GM19467 (cell line): ENCODE results near the gene SBK3.
"Not testable (repeated sequence)": the region's sequence is repeated elsewhere in the genome, so short reads cannot be mapped to it uniquely, and the experiment has no call there.

Experiments used
- ATAC-seq: cut with Tn5 transposase; IDR thresholded peaks from one replicate; pipeline ENCODE4 v1.9.1; 2021; ENCODE audit warnings: mild to moderate bottlenecking, moderate library complexity; ENCODE audit not compliant: unreplicated experiment

Gene SBK3

DNA sequence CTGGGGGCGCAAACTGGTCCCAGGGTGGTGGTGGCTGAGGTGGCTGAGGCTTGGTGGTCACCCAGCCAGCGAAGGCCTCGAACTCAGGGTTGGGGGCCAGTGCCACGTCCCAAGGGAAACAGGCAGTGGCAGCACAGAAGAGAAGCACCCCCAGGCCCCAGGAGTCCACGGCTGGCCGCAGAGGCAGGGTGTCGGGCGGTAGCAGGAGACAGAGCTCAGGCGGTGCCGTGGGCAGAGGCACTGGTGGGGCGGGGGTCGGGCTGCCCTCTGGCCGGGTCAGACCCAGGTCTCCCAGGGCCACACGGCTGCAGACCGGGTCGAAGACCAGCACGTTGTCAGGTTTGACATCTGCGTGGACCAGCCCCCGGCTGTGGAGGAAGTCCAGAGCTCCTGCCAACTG, 4.3 kb downstream of the SBK3 start:
- no peak for ATAC-seq

DNA sequence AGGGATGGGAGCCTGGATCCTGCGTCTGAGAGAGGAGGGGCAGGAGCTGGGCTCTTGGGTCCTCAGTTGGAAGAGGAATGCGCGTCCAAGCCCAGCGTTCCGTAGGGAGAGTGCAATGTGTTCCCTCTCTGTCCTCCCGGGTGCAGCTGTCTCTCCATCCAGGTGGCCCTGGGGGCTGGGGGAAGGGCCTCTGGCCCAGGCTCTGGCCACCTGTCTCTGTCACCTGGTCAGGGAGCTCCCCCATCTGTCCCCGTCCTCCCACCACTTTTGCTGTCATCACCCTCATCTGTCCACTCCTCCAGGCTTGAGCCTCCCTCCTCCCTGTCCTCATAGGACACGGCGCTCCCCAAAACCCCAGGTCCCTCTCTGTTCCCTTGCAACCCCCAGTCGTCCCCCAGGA, 4.7 kb downstream of the SBK3 start:
- ATAC-seq = no peak

DNA sequence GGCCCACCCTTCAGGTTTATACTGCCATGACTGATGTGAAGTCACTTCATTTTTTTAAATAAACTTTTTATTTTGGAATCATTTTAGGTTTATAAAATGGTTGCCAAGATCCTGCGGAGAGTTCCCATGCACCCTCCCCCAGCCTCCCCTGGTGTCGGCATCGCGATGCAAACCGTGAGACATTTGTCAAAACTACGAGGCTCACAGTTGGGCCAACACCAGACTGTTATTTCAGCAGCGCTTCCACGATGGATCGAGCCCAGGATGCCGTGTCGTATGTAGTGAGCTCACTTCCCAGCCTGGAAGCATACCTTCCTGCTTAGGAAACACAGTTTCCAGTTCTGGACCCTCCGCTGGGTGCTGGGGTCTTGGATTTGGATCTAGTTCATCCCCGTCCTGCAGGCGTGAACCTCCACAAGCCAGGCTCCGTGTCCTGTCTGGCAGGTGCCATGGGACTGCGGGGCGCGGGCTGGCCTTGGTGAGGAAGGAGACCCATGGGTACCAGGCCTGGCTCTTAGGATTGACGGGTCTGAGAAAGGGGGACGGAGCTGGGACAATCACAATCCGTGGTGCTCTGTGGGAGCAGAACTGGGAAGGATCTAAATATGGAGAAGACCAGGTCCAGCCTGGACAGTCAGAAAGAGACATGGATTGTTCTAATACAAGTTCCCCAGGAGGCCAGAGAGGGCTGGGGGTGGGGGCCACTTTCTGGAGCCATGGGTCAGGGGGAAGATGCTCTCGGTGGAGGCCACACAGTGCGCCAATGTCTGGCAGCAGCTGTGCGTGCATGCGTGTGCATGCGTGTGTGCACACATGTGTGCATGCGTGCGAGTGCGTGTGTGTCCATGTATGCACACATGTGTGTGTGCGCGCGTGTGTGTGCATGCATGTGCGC, 6.0 kb downstream of the SBK3 start:
- ATAC-seq = no peak

GRCh38 chr19:55538132-55538531, 7.2 kb downstream of the SBK3 start:
- no peak for ATAC-seq

DNA sequence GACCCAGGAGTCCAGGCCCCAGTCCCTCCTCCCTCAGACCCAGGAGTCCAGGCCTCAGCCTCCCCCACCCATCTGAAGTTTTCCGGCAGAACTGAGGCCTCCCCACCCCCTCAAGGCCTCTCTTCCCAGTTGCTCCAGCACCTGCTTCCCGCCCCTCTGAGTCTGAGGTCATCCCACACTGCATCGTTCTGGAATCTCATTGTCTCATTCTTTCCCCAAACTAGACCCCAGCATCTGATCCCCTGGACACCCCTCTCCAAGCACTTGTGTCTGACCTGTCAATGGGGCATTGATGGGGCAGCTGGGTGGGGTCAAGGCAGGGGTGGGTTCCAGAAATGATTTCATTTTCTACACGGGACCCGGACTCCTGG, 7.6 kb downstream of the SBK3 start:
- no peak for ATAC-seq

DNA sequence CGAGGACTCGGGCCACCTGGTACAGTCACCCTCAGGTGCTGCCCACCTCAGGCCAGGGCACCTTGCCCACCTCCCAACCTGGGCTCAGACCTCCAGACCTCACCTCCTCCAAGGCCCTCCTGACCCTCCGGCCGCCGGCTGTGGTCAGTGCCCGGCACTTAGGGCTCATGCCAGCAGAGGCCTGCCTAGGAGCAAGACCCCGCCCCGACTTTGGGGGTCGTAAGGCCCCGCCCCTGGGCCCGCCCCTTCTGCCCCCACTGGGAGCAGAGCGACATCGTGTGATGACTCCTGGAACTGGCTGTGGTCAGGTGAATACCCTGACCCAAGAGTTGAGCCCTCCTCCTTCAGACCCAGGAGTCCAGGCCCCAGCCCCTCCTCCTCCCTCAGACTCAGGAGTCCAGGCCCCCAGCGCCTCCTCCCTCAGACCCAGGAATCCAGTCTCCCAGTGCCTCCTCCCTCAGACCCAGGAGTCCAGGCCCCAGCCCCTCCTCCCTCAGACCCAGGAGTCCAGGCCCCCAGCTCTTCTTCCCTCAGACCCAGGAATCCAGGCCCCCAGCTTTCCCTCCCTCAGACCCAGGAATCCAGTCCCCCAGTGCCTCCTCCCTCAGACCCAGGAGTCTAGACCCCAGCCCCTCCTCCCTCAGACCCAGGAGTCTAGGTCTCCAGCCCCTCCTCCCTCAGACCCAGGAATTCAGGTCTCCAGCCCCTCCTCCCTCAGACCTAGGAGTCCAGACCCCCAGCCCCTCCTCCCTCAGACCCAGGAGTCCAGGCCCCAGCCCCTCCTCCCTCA, 8.2 kb downstream of the SBK3 start, which contains the start of gene SBK2:
SBK2 (minus strand) TSS at position 183 of the 790 bp plus-strand sequence. CDS start 839 bp downstream, outside the sequence.
- no peak for ATAC-seq

GRCh38 chr19:55536366-55536765, 9.0 kb downstream of the SBK3 start:
- no peak for ATAC-seq

GRCh38 chr19:55535965-55536350, 9.4 kb downstream of the SBK3 start:
- no peak for ATAC-seq

DNA sequence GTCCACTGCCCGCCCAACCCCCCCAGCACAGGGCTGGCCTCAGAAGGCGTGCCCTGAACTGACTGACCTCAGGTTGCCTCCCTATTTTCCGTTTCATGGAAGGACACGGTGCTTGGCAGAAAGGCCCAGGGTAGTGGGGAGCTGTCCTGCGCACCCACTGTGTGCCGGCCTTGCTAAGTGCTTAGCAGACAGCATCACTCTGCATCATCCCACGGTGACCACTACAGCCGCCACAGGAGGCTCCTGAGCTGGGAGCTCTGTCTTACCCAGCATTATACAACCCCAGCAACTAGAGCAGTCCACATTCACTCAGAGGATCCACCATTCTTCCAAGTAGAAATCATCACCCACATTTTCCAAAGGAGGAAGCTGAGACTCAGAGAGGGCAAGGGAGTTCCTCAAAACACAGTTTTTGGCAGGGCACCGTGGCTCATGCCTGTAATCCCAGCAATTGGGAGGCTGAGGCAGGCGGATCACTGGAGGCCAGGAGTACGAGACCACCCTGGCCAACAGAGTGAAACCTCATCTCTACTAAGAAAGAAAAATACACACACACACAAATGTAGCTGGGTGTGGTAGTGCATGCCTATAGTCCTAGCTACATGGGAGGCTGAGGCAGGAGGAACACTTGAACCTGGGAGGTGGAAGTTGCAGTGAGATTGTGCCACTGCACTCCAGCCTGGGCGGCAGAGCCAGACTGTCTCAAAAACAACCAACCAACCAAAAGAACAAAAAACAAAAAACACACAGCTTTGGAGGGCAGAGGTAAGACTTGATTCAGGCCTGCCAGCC, 10.0 kb downstream of the SBK3 start:
- ATAC-seq = no peak

GRCh38 chr19:55534280-55534679, 11.1 kb downstream of the SBK3 start:
- not testable (repeated sequence) for ATAC-seq

DNA sequence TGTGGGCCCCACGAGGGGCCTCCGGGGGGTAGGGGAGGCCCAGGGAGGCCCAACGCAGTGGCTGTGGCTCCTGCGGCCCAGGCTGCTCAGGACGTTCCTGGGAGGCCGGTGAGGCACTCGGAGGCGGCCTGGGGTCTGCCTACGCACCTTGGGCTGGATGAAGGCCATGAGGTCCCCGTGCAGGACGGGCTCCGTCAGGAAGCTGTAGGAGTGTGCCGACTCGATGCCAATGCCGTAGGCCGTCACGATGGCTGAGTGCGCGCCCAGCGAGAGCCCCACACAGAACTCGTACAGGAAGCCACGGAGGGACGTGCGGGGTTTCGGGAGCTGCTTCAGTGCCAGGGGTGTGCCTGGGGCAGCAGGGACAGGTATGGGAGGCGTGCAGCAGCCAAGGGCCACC, 14.3 kb downstream of the SBK3 start:
- no peak for ATAC-seq

DNA sequence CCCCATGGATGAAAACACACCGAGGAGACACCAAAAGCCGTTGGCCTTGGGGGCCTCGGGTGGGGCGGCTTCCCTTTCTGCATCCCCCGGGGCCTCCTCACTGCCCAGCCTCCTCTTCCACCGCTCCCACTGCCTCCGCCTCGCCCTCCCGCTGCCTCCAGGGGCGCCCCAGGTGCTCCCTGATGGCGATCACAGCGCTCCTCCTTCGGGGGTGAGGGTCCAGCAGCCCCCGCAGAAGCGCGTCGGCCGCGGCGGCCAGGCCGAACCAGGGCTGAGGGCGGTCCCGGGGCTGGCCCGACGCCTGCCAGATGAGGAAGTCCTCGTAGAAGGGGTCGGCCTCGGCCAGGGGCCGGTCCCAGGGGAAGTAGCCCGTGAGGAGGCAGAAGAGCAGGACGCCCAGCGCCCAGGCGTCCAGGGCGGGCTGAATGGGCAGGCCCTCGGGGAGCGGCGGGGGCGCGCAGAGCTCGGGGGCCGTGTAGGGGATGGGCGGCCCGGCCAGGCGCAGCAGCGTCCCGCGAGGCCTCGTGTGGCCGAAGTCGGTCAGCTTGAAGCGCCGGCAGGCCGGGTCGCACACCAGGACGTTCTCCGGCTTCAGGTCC, 15.6 kb downstream of the SBK3 start:
- no peak for ATAC-seq

- no peak for ATAC-seq
Observed at GRCh38 chr19:55528030-55528803, 17.1 kb downstream of the SBK3 start.

DNA sequence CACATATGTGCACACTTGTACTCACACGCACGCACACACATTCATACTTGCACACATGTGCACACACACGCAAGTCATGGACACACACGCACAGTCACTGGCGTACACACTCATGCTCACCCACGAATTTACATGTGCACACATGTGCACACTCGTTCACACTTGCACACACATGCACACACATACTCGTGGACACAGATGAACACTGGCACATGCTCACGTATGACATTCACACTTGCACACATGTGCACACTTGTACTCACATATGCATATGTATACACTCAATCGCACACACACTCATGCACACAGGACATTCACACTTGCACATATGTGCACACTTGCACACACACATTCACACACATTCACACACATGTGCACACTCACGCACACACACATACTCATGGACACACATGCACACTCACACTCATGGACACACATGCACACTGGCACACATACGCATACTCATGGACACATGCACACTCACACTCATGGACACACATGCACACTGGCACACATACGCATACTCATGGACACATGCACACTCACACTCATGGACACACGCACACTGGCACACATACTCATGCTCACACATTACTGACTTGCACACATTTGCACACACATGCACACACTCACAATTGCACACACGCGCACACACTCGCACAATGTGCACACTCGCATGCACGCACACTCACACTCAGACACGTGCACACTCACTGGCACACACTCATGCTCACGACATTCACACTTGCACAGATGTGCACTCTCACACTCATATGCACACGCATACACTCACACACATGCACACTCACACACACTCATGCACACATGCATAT, 17.9 kb downstream of the SBK3 start:
- ATAC-seq = no peak

DNA sequence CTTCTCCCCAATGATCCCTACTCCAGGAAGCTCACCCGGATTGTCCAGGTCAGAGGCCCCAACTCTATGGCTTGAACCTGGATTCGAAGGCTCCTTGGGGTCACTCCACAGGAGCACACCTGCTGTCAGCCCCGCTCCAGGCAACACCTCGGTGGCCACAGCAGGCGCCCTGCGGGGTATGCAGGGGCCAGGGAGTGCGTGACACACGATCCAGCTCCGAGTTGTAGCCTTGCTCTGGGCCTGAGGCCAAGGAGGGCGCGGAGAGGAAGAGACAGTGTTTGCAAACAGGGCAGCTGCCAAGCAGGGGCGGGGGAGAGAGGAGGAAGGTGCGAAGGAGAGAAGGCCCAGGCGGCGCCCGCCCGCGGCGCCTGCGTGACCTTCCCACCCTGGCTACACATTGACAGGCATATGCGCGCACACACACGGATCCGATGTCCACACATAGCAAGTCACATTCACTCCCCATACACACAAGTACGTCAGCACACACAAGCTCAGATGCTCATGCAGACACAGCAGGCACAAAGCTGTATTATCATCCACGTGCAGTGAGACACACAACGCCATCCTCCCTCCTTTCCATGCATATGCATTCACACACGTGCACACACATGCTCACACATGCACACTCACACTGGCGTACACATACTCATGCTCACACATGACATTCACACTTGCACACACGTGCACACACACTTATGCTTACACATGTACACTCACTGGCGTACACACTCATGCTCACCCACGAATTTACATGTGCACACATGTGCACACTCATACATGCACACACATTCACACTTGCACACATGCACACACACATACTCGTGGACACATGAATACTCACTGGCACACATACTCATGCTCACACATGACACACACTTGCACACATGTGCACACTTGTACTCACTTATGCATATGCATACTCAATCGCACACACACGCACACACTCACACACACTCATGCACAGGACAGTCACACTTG, 18.8 kb downstream of the SBK3 start:
- ATAC-seq = no peak

DNA sequence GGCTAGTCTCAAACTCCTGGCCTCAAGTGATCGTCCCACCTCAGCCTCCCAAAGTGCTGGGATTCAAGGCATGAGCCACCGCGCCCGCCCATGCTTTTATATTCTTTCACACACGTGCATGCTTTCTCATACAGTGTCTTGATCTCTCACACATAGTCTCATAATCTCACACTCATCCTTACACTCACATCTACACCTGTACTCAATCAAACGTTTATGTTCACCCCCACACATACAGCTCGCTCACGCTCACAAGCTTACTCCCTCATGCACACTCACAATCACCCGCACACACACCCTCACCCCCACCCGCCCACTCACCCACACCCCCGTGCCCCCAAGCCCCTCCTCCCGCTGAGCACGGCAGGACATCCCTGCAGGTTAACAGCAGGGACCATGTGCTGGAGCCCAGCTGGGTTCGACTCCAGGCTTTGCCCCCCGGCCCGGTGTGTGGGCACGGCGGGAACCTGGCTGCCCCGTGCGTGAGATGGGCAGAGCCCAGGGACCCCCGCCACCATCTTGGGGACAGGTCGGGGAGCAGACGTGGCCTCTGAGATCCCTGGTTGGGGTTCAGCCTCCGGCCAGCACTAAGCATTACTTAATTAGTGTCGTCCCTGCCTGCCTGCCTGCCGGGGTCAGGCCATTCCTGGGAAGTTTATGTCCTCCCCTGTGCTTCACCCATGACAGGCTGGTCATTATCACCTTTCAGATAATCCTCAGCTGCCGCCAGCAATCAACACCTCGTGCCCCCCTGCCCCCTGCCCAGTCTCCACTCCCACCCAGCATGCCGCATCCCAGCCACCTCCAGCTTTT, 19.8 kb downstream of the SBK3 start:
- ATAC-seq = no peak

- no peak for ATAC-seq
Observed at GRCh38 chr19:55520691-55521292, 24.6 kb downstream of the SBK3 start.
